ENCODE data around the gene OR10K2.

DNA sequence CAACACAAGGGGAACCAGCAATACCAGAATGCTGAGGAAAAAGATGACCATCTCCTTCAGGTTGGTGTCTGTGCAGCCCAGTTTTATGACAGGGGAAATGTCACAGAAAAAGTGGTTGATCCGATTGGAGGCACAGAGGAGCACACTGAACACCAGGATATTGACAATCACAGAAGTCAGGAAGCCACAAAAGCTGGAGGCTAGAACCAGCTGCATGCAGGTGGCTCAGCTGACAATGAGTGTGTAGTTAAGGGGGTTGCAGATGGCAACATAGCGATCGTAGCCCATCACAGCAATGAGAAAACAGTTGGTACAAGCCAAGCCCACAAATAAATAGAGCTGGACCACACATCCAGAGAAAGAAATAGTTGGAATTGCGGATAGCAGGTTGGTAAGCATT lies 19.3 kb upstream of the OR10K2 start:
- TF ChIP-seq CTCF (IDR thresholded peaks at IDR 0.05) (no peak), POLR2A (IDR thresholded peaks at IDR 0.05) (no peak), POLR2AphosphoS5 (IDR thresholded peaks at IDR 0.05; ENCODE audit: insufficient read depth in 1 of 2, low read depth in 1 of 2) (no peak)

Measured in vagina (tissue), 2 donors.